Chondrocyte (in vitro differentiated cells): ENCODE measurements around the gene TOPORS. TPM values are rescaled to one million over a fixed set of nuclear protein-coding genes. Genes with fewer than 3 reads are reported as not detected.
"Not testable (repeated sequence)": the region's sequence is repeated elsewhere in the genome, so short reads cannot be mapped to it uniquely, and the experiment has no call there.

Source experiments
- DNase-seq: peaks from one replicate; pipeline ENCODE4 v3.0.0; 2021; ENCODE audit warnings: mixed read lengths, low spot score
- H3K27ac Mint-ChIP-seq: one replicate; pipeline ENCODE4 v1.8.0; 2021; ENCODE audit warnings: mild to moderate bottlenecking, moderate library complexity, mixed read lengths; ENCODE audit not compliant: unreplicated experiment
- H3K27me3 Mint-ChIP-seq: 2 replicates; pipeline ENCODE4 v1.8.0; 2021; ENCODE audit warnings: low read depth, mixed read lengths
- H3K36me3 Mint-ChIP-seq: 2 replicates; pipeline ENCODE4 v1.8.0; 2021; ENCODE audit warnings: low read depth, mixed read lengths
- H3K4me1 Mint-ChIP-seq: 2 replicates; pipeline ENCODE4 v1.8.0; 2021; ENCODE audit warnings: low read depth, mild to moderate bottlenecking, mixed read lengths
- H3K4me3 Mint-ChIP-seq: one replicate; pipeline ENCODE4 v1.8.0; 2021; ENCODE audit warnings: mild to moderate bottlenecking, moderate library complexity, mixed read lengths; ENCODE audit not compliant: unreplicated experiment
- H3K9me3 Mint-ChIP-seq: 2 replicates; pipeline ENCODE4 v1.8.0; 2021; ENCODE audit warnings: low read depth, mixed read lengths
- CTCF ChIP-seq: fragments of 200-600 bp; sonication (generic); IDR thresholded peaks from 2 replicates; pipeline ENCODE4 v1.5.0; 2021; ENCODE audit warnings: antibody characterized with exemption, mild to moderate bottlenecking, moderate library complexity
- total RNA-seq: library from RNA; stranded (reverse); gene quantifications from 3 replicates; pipeline ENCODE4 v1.2.1, GENCODE V29; 2021

TOPORS gene
- total RNA-seq, 1 donor from 2014 or later, result 15.3 TPM

GRCh38 chr9:32533336-32533735 is 19.1 kb downstream of the TOPORS start:
- TF ChIP-seq CTCF, result no peak
- Mint-ChIP-seq H3K36me3 (peaks cover 9% of the 10 kb centered on the region), H3K27ac (no peak overlapping the region), H3K4me3 (no peak overlapping the region), H3K9me3 (peaks cover 14% of the 10 kb centered on the region), H3K27me3 (no peaks in the 10 kb centered on the region), H3K4me1 (no peaks in the 10 kb centered on the region)
- no peak for DNase-seq

GRCh38 chr9:32526707-32527048 is 25.7 kb downstream of the TOPORS start:
- peak; percentile 37 for TF ChIP-seq CTCF
- H3K36me3 Mint-ChIP-seq, result peaks cover 1% of the 10 kb centered on the region
- DNase-seq, result no peak
- H3K27ac Mint-ChIP-seq, result peak overlapping the region; percentile 93
- H3K4me3 Mint-ChIP-seq, result peak overlapping the region; percentile 85
- peaks cover 10% of the 10 kb centered on the region for H3K9me3 Mint-ChIP-seq
- H3K27me3 Mint-ChIP-seq, result no peaks in the 10 kb centered on the region
- peaks cover 26% of the 10 kb centered on the region for H3K4me1 Mint-ChIP-seq

GRCh38 chr9:32526041-32526706 is 26.2 kb downstream of the TOPORS start, which contains the start of gene RIGI:
Gene RIGI (minus strand): TSS chr9:32526196. CDS start chr9:32526166, 30 bp downstream.
- Mint-ChIP-seq H3K4me1 (peaks cover 26% of the 10 kb centered on the region), H3K36me3 (peaks cover 1% of the 10 kb centered on the region), H3K27me3 (no peaks in the 10 kb centered on the region), H3K9me3 (peaks cover 5% of the 10 kb centered on the region), H3K4me3 (peak within 1 kb of the TSS; percentile 85), H3K27ac (peak within 1 kb of the TSS; percentile 93)
- peak; percentile 95 for DNase-seq
- TF ChIP-seq CTCF, result peak; percentile 85

GRCh38 chr9:32525709-32526030 is 26.7 kb downstream of the TOPORS start:
- Mint-ChIP-seq H3K27me3 (no peaks in the 10 kb centered on the region), H3K4me1 (peaks cover 26% of the 10 kb centered on the region), H3K4me3 (peak overlapping the region; percentile 85), H3K27ac (peak overlapping the region; percentile 93), H3K9me3 (peaks cover under 1% of the 10 kb centered on the region), H3K36me3 (no peaks in the 10 kb centered on the region)
- no peak for TF ChIP-seq CTCF
- no peak for DNase-seq

- Mint-ChIP-seq H3K36me3 (no peaks in the 10 kb centered on the region), H3K4me3 (peak overlapping the region; percentile 85), H3K4me1 (peaks cover 26% of the 10 kb centered on the region), H3K27me3 (no peaks in the 10 kb centered on the region), H3K27ac (peak overlapping the region; percentile 93), H3K9me3 (no peaks in the 10 kb centered on the region)
- peak; percentile 59 for DNase-seq
- TF ChIP-seq CTCF, result no peak
Observed at GRCh38 chr9:32524892-32525708, 27.3 kb downstream of the TOPORS start.

- not testable (repeated sequence) for H3K9me3 Mint-ChIP-seq, H3K27me3 Mint-ChIP-seq, H3K27ac Mint-ChIP-seq, DNase-seq, H3K4me3 Mint-ChIP-seq, H3K36me3 Mint-ChIP-seq
- H3K4me1 Mint-ChIP-seq, result peaks cover 26% of the 10 kb centered on the region
Observed at GRCh38 chr9:32524558-32524891, 27.9 kb downstream of the TOPORS start.
